Cardiac ventricle fibroblast (primary cell): ENCODE data around the gene NCBP1. TPM values are rescaled to one million over a fixed set of nuclear protein-coding genes. Genes with fewer than 3 reads are reported as not detected.

Experiments
- total RNA-seq: library from RNA; depleted of rRNA; stranded (reverse); fragments of >200 nt; gene quantifications from 2 replicates; pipeline ENCODE4 v1.2.3, GENCODE V29; 2015

NCBP1 gene
- total RNA-seq = 19.8 and 20.8 TPM in 2 replicates

GRCh38 chr9:97632985-97633858 lies at the start of gene NCBP1, which contains the start of gene TSTD2:
TSS of gene NCBP1 (plus strand) at chr9:97633821. CDS start at chr9:97633882, 61 bp downstream.
TSS of gene TSTD2 (minus strand) at chr9:97633368. CDS start at chr9:97627562, 5,806 bp downstream.

GRCh38 chr9:97696803-97697601 lies 63.4 kb downstream of the NCBP1 start, which contains the start of gene XPA:
TSS of gene XPA (minus strand) at chr9:97697340. CDS start at chr9:97697292, 48 bp downstream.

Other genes starting within 250 kb of the NCBP1 start
- 2.4 and 2.5 TPM in 2 replicates for gene TDRD7, start 221.7 kb upstream of the NCBP1 start, total RNA-seq
- gene TMOD1, start 132.2 kb upstream of the NCBP1 start, total RNA-seq = 0.06 and 0.39 TPM in 2 replicates
- 8.7 and 12.2 TPM in 2 replicates for gene TSTD2, start 453 bp upstream of the NCBP1 start, total RNA-seq
- gene XPA, start 63.5 kb downstream of the NCBP1 start, total RNA-seq = 7.9 and 12.0 TPM in 2 replicates
- gene FOXE1, start 219.4 kb downstream of the NCBP1 start, total RNA-seq = not detected in 2 replicates